ENCODE data around the gene PCBP2. TPM values are rescaled to one million over a fixed set of nuclear protein-coding genes. Genes with fewer than 3 reads are reported as not detected.
A peak's percentile ranks its signal among the peaks of the same experiment; 100 is the strongest.

PCBP2 gene
- polyA plus RNA-seq, 3 donors = 79.6 to 588 (median 81.9) TPM

GRCh38 chr12:53484686-53485575 lies 33.0 kb downstream of the PCBP2 start:
- intact Hi-C loops (cut with micrococcal nuclease) = no loop called here
- Mint-ChIP-seq H3K4me1 (no peaks in the 10 kb centered on the region), H3K36me3 (peaks cover 41 to 45% of the 10 kb centered on the region in 2 donors), H3K27ac (peak overlapping the region in 4 of 7 donors; percentile 9 to 77 (median 71)), H3K4me3 (no peak overlapping the region), H3K27me3 (ENCODE audit: low read depth in 3 of 3) (peaks cover 0 to 2% (median 1%) of the 10 kb centered on the region in 3 donors), H3K9me3 (peaks cover 0 to 1% (median 0%) of the 10 kb centered on the region in 7 donors)
- Histone ChIP-seq H4K20me1 (ENCODE audit: insufficient read depth, low read length) (peaks cover 67% of the 10 kb centered on the region), H2AFZ (ENCODE audit: insufficient read depth, low read depth, low read length, poor library complexity, severe bottlenecking) (no peak overlapping the region), H3K79me2 (ENCODE audit: insufficient read depth, low read length) (no peaks in the 10 kb centered on the region), H3K9ac (ENCODE audit: insufficient read depth, low read length, poor library complexity, severe bottlenecking) (no peak overlapping the region), H3K4me3 (replicated peaks in 1 of 3; ENCODE audit: low read depth in 2 of 3, low read length in 3 of 3) (no peak overlapping the region), H3K36me3 (replicated peaks in 1 of 2; ENCODE audit: control insufficient read depth in 1 of 2, insufficient read depth in 2 of 2, low read length in 2 of 2) (peaks cover 53 to 82% of the 10 kb centered on the region in 2 donors), H3K4me2 (replicated peaks; ENCODE audit: extremely low read depth, low read length, poor library complexity, severe bottlenecking) (no peak overlapping the region), H3K4me1 (ENCODE audit: control insufficient read depth in 1 of 2, insufficient read depth in 2 of 2, low read length in 2 of 2) (no peaks in the 10 kb centered on the region), H3K27ac (ENCODE audit: low read depth in 1 of 2, low read length in 2 of 2) (no peak overlapping the region), H3K27me3 (ENCODE audit: control insufficient read depth in 2 of 2, insufficient read depth in 2 of 2, low read length in 2 of 2) (no peaks in the 10 kb centered on the region), H3K9me3 (replicated peaks in 1 of 2; ENCODE audit: control insufficient read depth in 1 of 2, insufficient read depth in 1 of 2, low read length in 2 of 2) (no peaks in the 10 kb centered on the region)
- TF ChIP-seq, protein P1, sequence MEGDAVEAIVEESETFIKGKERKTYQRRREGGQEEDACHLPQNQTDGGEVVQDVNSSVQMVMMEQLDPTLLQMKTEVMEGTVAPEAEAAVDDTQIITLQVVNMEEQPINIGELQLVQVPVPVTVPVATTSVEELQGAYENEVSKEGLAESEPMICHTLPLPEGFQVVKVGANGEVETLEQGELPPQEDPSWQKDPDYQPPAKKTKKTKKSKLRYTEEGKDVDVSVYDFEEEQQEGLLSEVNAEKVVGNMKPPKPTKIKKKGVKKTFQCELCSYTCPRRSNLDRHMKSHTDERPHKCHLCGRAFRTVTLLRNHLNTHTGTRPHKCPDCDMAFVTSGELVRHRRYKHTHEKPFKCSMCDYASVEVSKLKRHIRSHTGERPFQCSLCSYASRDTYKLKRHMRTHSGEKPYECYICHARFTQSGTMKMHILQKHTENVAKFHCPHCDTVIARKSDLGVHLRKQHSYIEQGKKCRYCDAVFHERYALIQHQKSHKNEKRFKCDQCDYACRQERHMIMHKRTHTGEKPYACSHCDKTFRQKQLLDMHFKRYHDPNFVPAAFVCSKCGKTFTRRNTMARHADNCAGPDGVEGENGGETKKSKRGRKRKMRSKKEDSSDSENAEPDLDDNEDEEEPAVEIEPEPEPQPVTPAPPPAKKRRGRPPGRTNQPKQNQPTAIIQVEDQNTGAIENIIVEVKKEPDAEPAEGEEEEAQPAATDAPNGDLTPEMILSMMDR (IDR thresholded peaks at IDR 0.05) = no peak
- WGBS (ENCODE audit: insufficient coverage) = 90% methylated on average over 6 of the region's 10 CpGs
- no peak for DNase-seq

GRCh38 chr12:53485955-53486735 lies 34.2 kb downstream of the PCBP2 start:
- H3K4me3 ChIP-seq (replicated peaks in 1 of 3; ENCODE audit: low read depth in 2 of 3, low read length in 3 of 3) = no peak overlapping the region
- Mint-ChIP-seq H3K27ac (peak overlapping the region in 2 of 7 donors; percentile 61 to 63), H3K4me3 (no peak overlapping the region), H3K4me1 (no peaks in the 10 kb centered on the region), H3K36me3 (peaks cover 31 to 37% of the 10 kb centered on the region in 2 donors), H3K27me3 (ENCODE audit: low read depth in 3 of 3) (peaks cover 0 to 2% (median 1%) of the 10 kb centered on the region in 3 donors), H3K9me3 (peaks cover 0 to 1% (median 0%) of the 10 kb centered on the region in 7 donors)
- peaks cover 40 to 69% of the 10 kb centered on the region in 2 donors for H3K36me3 ChIP-seq (replicated peaks in 1 of 2; ENCODE audit: control insufficient read depth in 1 of 2, insufficient read depth in 2 of 2, low read length in 2 of 2)
- H4K20me1 ChIP-seq (ENCODE audit: insufficient read depth, low read length) = peaks cover 55% of the 10 kb centered on the region
- TF ChIP-seq, protein P1 (IDR thresholded peaks at IDR 0.05) = no peak
- no peaks in the 10 kb centered on the region for H3K4me1 ChIP-seq (ENCODE audit: control insufficient read depth in 1 of 2, insufficient read depth in 2 of 2, low read length in 2 of 2)
- WGBS (ENCODE audit: insufficient coverage) = 100% methylated on average over 7 of the region's 10 CpGs
- H2AFZ ChIP-seq (ENCODE audit: insufficient read depth, low read depth, low read length, poor library complexity, severe bottlenecking) = no peak overlapping the region
- intact Hi-C loops (cut with micrococcal nuclease) = no loop called here
- no peak overlapping the region for H3K9ac ChIP-seq (ENCODE audit: insufficient read depth, low read length, poor library complexity, severe bottlenecking)
- no peak overlapping the region for H3K4me2 ChIP-seq (replicated peaks; ENCODE audit: extremely low read depth, low read length, poor library complexity, severe bottlenecking)
- H3K27ac ChIP-seq (ENCODE audit: low read depth in 1 of 2, low read length in 2 of 2) = no peak overlapping the region
- H3K9me3 ChIP-seq (replicated peaks in 1 of 2; ENCODE audit: control insufficient read depth in 1 of 2, insufficient read depth in 1 of 2, low read length in 2 of 2) = no peaks in the 10 kb centered on the region
- DNase-seq = no peak
- no peaks in the 10 kb centered on the region for H3K79me2 ChIP-seq (ENCODE audit: insufficient read depth, low read length)
- H3K27me3 ChIP-seq (ENCODE audit: control insufficient read depth in 2 of 2, insufficient read depth in 2 of 2, low read length in 2 of 2) = no peaks in the 10 kb centered on the region

Data from CD14-positive monocyte (primary cell).